HepG2 (cell line): ENCODE data around the gene SLC4A11. TPM values are rescaled to one million over a fixed set of nuclear protein-coding genes. Genes with fewer than 3 reads are reported as not detected.
A peak's percentile ranks its signal among the peaks of the same experiment; 100 is the strongest.

ENCODE experiments used
- ATAC-seq: fragments of 200-7000 bp; cut with Tn5 transposase; 3 replicates; pipeline ENCODE4 v1.9.1; 2020; ENCODE audit warnings: mild to moderate bottlenecking, moderate library complexity
- BruUV-seq: library from RNA; stranded (reverse); fragments of 400-500 nt; replicated peaks from 2 replicates; lab custom pipeline; 2021; lab: Mats Ljungman, UMichigan
- CTCF ChIA-PET: fragments of 300-600 bp; formaldehyde crosslinking; extraction: SDS; loops from one replicate; lab custom pipeline; 2021; ENCODE audit warnings: low total read pairs, inconsistent platforms, low intra/inter-chr PET ratio; lab: Yijun Ruan, JAX
- POLR2A ChIA-PET: fragments of 350-600 bp; sonication (Branson Sonifier 250); formaldehyde crosslinking; loops from one replicate; lab custom pipeline; 2020; ENCODE audit warnings: antibody characterized with exemption, inconsistent platforms; lab: Yijun Ruan, JAX
- DNase-seq: peaks from one replicate; pipeline ENCODE4 v3.0.0-alpha.2; 2015; ENCODE audit warnings: low spot score
- FAIRE-seq: peaks from 3 replicates; lab custom pipeline; 2011; peaks lifted over from hg19 to GRCh38; lab: Jason Lieb, UNC
- H2AFZ ChIP-seq: one replicate; pipeline ENCODE4 v1.6.1; 2011; ENCODE audit warnings: low read length, inconsistent platforms
- H3K27ac ChIP-seq: fragments of 300-600 bp; 3 replicates; pipeline ENCODE4 v1.8.0; 2011; ENCODE audit warnings: mixed run types, mild to moderate bottlenecking, mixed read lengths, low read length, inconsistent platforms; ENCODE audit not compliant: insufficient read depth; ENCODE audit errors: extremely low read length
- H3K27me3 ChIP-seq, 2 experiments: fragments of 200-600 bp in 1 of 2; 2 replicates in 1 of 2; 3 replicates in 1 of 2; pipeline versions ENCODE4 v1.6.0 to v1.8.0; 2011; ENCODE audit warnings: low read length in 2 of 2, mild to moderate bottlenecking in 2 of 2, moderate library complexity in 2 of 2, inconsistent platforms in 1 of 2; ENCODE audit not compliant: insufficient read depth in 2 of 2, control insufficient read depth in 1 of 2
- H3K36me3 ChIP-seq, 2 experiments: fragments of 200-600 bp in 1 of 2; replicated peaks in 1 of 2; 2 replicates in 1 of 2; 3 replicates in 1 of 2; pipeline versions ENCODE4 v1.5.1 to v1.8.0; 2011; ENCODE audit warnings: low read length in 2 of 2, inconsistent platforms in 1 of 2; ENCODE audit not compliant: insufficient read depth in 2 of 2, control insufficient read depth in 1 of 2
- H3K4me1 ChIP-seq: 2 replicates; pipeline ENCODE4 v1.5.1; 2012; ENCODE audit warnings: low read length, inconsistent platforms; ENCODE audit not compliant: insufficient read depth
- H3K4me2 ChIP-seq: 2 replicates; pipeline ENCODE4 v1.6.0; 2011; ENCODE audit warnings: low read depth, low read length, inconsistent platforms
- H3K4me3 ChIP-seq, 3 experiments: fragments of 200-600 bp in 1 of 3; sonication (generic), shearing (Covaris generic) in 1 of 3; replicated peaks in 1 of 3; 2 replicates each; pipeline ENCODE4 v1.5.1; 2011 to 2016; ENCODE audit warnings: low read length in 3 of 3, inconsistent platforms in 2 of 3, low read depth in 2 of 3, mild to moderate bottlenecking in 2 of 3, control low read depth in 1 of 3, mixed read lengths in 1 of 3; ENCODE audit not compliant: insufficient read depth in 1 of 3
- H3K79me2 ChIP-seq: one replicate; pipeline ENCODE4 v1.6.1; 2011; ENCODE audit warnings: low read length, inconsistent platforms; ENCODE audit not compliant: insufficient read depth
- H3K9ac ChIP-seq: 2 replicates; pipeline ENCODE4 v1.6.0; 2011; ENCODE audit warnings: mild to moderate bottlenecking, low read depth, low read length, inconsistent platforms; ENCODE audit not compliant: insufficient read depth
- H3K9me3 ChIP-seq: 2 replicates; pipeline ENCODE4 v1.5.1; 2012; ENCODE audit warnings: mild to moderate bottlenecking, low read length
- H4K20me1 ChIP-seq: 2 replicates; pipeline ENCODE4 v1.6.0; 2011; ENCODE audit warnings: inconsistent platforms, mild to moderate bottlenecking, low read length, moderate library complexity; ENCODE audit not compliant: insufficient read depth
- ETS1 ChIP-seq: sonication (generic); formaldehyde crosslinking; IDR thresholded peaks from 2 replicates; pipeline ENCODE4 v1.4.0; 2020; ENCODE audit warnings: missing genetic modification reagents
- FOXO4 ChIP-seq: sonication (generic); formaldehyde crosslinking; conservative IDR thresholded peaks from 2 replicates; pipeline ENCODE4 v1.8.1; 2023; ENCODE audit warnings: missing genetic modification reagents
- KMT2B ChIP-seq: IDR thresholded peaks from 2 replicates; pipeline ENCODE4 v1.6.1; 2016; ENCODE audit warnings: missing genetic modification reagents, missing compliant biosample characterization
- MLX ChIP-seq: IDR thresholded peaks from 2 replicates; pipeline ENCODE4 v1.6.1; 2016
- NCOR1 ChIP-seq: fragments of 200-600 bp; sonication (generic); IDR thresholded peaks from 2 replicates; pipeline ENCODE4 v1.7.0; 2017; ENCODE audit warnings: antibody characterized with exemption, low read length, borderline replicate concordance
- SAFB2 ChIP-seq: sonication (generic); formaldehyde crosslinking; IDR thresholded peaks from 2 replicates; pipeline ENCODE4 v1.5.1; 2020; ENCODE audit warnings: missing genetic modification reagents, low read depth, mild to moderate bottlenecking, borderline replicate concordance
- ZBTB39 ChIP-seq: sonication (generic); formaldehyde crosslinking; IDR thresholded peaks from 2 replicates; pipeline ENCODE4 v1.5.0; 2020; ENCODE audit warnings: missing genetic modification reagents
- ZC3H13 ChIP-seq: sonication (generic); formaldehyde crosslinking; IDR thresholded peaks from 2 replicates; pipeline ENCODE4 v1.8.1; 2023; ENCODE audit warnings: mild to moderate bottlenecking, missing genetic modification reagents, moderate library complexity
- ZNF143 ChIP-seq: sonication (generic); formaldehyde crosslinking; IDR thresholded peaks from 2 replicates; pipeline ENCODE4 v1.4.0; 2020; ENCODE audit warnings: missing genetic modification reagents
- ZNF513 ChIP-seq: sonication (generic); formaldehyde crosslinking; conservative IDR thresholded peaks from 2 replicates; pipeline ENCODE4 v1.5.0; 2020; ENCODE audit warnings: missing genetic modification reagents
- ZNF776 ChIP-seq: sonication (generic); formaldehyde crosslinking; IDR thresholded peaks from 2 replicates; pipeline ENCODE4 v1.4.0; 2020; ENCODE audit warnings: mild to moderate bottlenecking, missing genetic modification reagents
- ZNF792 ChIP-seq: IDR thresholded peaks from 2 replicates; pipeline ENCODE4 v1.6.1; 2016
- ZNF891 ChIP-seq: sonication (generic); formaldehyde crosslinking; IDR thresholded peaks from 2 replicates; pipeline ENCODE4 v1.5.0; 2020; ENCODE audit warnings: mild to moderate bottlenecking, missing genetic modification reagents
- WGBS: methylation state at CpG from one replicate; pipeline ENCODE4 v1.1.6; 2017; ENCODE audit warnings: low lambda C conversion rate; 5-methylcytosine and 5-hydroxymethylcytosine counted together
- in situ Hi-C: cut with HindIII; loops from 2 replicates; pipeline ENCODE4 v1.10.0; 2017; ENCODE audit warnings: low pct_unique_long_range_greater_than_20kb; ENCODE audit not compliant: extremely low pct_ligation_motif_present
- intact Hi-C: fragments of 100-400 bp; cut with micrococcal nuclease; formaldehyde crosslinking; loops from one replicate; pipeline ENCODE4 v1.10.0; 2022; ENCODE audit not compliant: unreplicated experiment
- polyA plus RNA-seq, 8 experiments: library from polyadenylated mRNA; depleted of rRNA in 3 of 8; stranded (reverse) in 7 of 8; unstranded in 1 of 8; fragments of >200 nt; fragmentation: Illumina TruSeq in 4 of 8; extraction: Trizol in 4 of 8; gene quantifications; 2 replicates each; pipeline versions ENCODE4 v1.2.1 to v1.2.3, GENCODE V29; 2011 to 2016; ENCODE audit warnings: low read depth in 4 of 8, missing spikeins in 1 of 8, mixed read lengths in 1 of 8; ENCODE audit not compliant: insufficient read depth in 1 of 8
- total RNA-seq, 5 experiments: library from RNA; depleted of rRNA; stranded (reverse); fragments of >200 nt; fragmentation: Illumina TruSeq; extraction: Trizol; gene quantifications; 2 replicates each; pipeline ENCODE4 v1.2.3, GENCODE V29; 2016; ENCODE audit warnings: low read depth in 1 of 5

Gene SLC4A11
- total and polyA plus RNA-seq, 2 of the 13 experiments (the other 11 are each of a cell fraction or from before 2014, with no cell fraction given) = 3.9 to 27.0 TPM

GRCh38 chr20:3208786-3209256 is 30.2 kb downstream of the SLC4A11 start (continued):
- peak; percentile 13; the same call in 1 of the 2 replicates for TF ChIP-seq ETS1 (CRISPR knock-in tag)

GRCh38 chr20:3204124-3204794 is 34.7 kb downstream of the SLC4A11 start, which contains the start of gene DDRGK1:
Gene DDRGK1, minus strand, starts transcription at chr20:3204682. Its CDS starts 55 bp downstream, at chr20:3204627.
- peaks cover 4% of the 10 kb centered on the region; the same call in 1 of the 2 replicates for H4K20me1 ChIP-seq
- CTCF ChIA-PET = no interaction called here
- H3K27ac ChIP-seq = peak within 1 kb of the TSS; percentile 87
- in situ Hi-C loops (no loop called here), intact Hi-C loops (loop anchor here (1.0 kb wide), 1 partner anchor 34 kb away; no protein-coding TSS in a partner anchor)
- DNase-seq (peak; percentile 85), ATAC-seq (peak; percentile 84), FAIRE-seq (peak; percentile 23)
- H3K4me1 ChIP-seq = peaks cover 34% of the 10 kb centered on the region
- H3K36me3 ChIP-seq = peaks cover 18 to 24% of the 10 kb centered on the region in 2 experiments
- peaks cover 37% of the 10 kb centered on the region for H3K79me2 ChIP-seq
- under 1% methylated on average over 40 of the region's 48 CpGs for WGBS
- peak within 1 kb of the TSS; percentile 91 for H3K9ac ChIP-seq
- H3K4me3 ChIP-seq = peak within 1 kb of the TSS; percentile 76 to 98 (median 81)
- H3K27me3 ChIP-seq = peaks cover 0 to 6% of the 10 kb centered on the region in 2 experiments; a peak in 1 of 5 replicates
- TSS peak; percentile 77 for BruUV-seq
- no peaks in the 10 kb centered on the region for H3K9me3 ChIP-seq
- peak within 1 kb of the TSS; percentile 89 for H3K4me2 ChIP-seq
- POLR2A ChIA-PET = interaction anchor here (0.9 to 2.8 kb wide), 9 partner anchors 15 to 43 kb away, joined by 3 to 15 read pairs (median 5); partner anchors contain the start of genes FASTKD5, LZTS3 and UBOX5
- no peak within 1 kb of the TSS for H2AFZ ChIP-seq
- TF ChIP-seq SAFB2 (peak; percentile 99; the same call in 1 of the 2 replicates), ZNF513 (CRISPR knock-in tag) (0 out of 2 replicates have a peak, but pooled peaks have one; percentile 30), MLX (CRISPR knock-in tag) (peak; percentile 18), ZBTB39 (CRISPR knock-in tag) (peak; percentile 88), FOXO4 (peak; percentile 99), NCOR1 (peak; percentile 56; the same call in 1 of the 2 replicates), ZNF792 (CRISPR knock-in tag) (peak; percentile 76), ZNF776 (peak; percentile 91; the same call in 1 of the 2 replicates), KMT2B (CRISPR knock-in tag) (peak; percentile 79), ZC3H13 (CRISPR knock-in tag) (peak; percentile 85; the same call in 1 of the 2 replicates), ZNF891 (peak; percentile 97; the same call in 1 of the 2 replicates), ZNF143 (no peak; the same call in 1 of the 2 replicates)
